ENCODE data around the gene SLAMF8. TPM values are rescaled to one million over a fixed set of nuclear protein-coding genes. Genes with fewer than 3 reads are reported as not detected.

SLAMF8 gene
- total RNA-seq, 4 donors from 2014 or later: 2.7 to 5.5 (median 3.9) TPM

DNA sequence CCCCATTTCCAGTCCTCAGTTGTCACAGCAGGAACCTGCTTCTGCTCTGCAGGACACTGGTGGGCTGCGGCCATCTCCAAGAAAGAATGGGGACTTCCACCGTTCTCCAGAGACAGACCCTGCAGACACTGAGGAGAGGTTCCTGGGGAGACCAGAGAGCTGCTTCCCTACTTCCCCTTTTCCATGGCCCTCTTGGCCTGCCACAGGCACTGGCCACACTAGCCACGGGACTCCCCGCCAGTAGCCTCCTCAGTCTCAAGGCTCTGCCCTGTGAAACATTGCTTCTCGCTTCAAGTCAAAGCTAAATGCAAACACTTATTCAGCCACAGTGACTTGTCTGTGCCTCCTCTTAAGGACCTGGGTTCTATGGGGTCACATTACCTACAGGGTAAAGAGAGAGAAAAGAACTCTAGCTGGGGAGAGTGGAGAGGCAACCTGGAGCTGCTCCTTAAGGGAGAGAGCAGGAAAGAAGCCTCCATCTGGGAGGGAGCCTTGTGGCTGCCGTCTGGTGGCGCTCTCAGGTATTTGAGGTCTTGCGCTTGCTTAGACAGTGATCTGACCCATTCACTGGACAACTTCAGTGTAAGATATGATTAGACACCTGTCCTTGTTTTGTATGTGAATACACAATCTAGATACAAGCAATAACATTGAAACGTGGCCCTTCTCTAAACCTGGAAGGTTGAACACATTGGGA lies 5.4 kb upstream of the SLAMF8 start:
- WGBS: 79% methylated on average over 9 of the region's 9 CpGs
- Histone ChIP-seq H3K27me3 (peaks cover 8% of the 10 kb centered on the region), H3K36me3 (no peaks in the 10 kb centered on the region), H3K9me3 (no peaks in the 10 kb centered on the region), H3K4me3 (no peak overlapping the region), H3K27ac (no peak overlapping the region), H3K4me1 (peaks cover 15% of the 10 kb centered on the region)
- TF ChIP-seq EP300 (IDR thresholded peaks at IDR 0.05): no peak
- TF ChIP-seq POLR2A (IDR thresholded peaks at IDR 0.05): no peak
- no peak for TF ChIP-seq POLR2AphosphoS5 (IDR thresholded peaks at IDR 0.05)
- TF ChIP-seq, protein P1, sequence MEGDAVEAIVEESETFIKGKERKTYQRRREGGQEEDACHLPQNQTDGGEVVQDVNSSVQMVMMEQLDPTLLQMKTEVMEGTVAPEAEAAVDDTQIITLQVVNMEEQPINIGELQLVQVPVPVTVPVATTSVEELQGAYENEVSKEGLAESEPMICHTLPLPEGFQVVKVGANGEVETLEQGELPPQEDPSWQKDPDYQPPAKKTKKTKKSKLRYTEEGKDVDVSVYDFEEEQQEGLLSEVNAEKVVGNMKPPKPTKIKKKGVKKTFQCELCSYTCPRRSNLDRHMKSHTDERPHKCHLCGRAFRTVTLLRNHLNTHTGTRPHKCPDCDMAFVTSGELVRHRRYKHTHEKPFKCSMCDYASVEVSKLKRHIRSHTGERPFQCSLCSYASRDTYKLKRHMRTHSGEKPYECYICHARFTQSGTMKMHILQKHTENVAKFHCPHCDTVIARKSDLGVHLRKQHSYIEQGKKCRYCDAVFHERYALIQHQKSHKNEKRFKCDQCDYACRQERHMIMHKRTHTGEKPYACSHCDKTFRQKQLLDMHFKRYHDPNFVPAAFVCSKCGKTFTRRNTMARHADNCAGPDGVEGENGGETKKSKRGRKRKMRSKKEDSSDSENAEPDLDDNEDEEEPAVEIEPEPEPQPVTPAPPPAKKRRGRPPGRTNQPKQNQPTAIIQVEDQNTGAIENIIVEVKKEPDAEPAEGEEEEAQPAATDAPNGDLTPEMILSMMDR (IDR thresholded peaks at IDR 0.05): no peak
- DNase-seq (ENCODE audit: low spot score in 2 of 2): no peak

DNA sequence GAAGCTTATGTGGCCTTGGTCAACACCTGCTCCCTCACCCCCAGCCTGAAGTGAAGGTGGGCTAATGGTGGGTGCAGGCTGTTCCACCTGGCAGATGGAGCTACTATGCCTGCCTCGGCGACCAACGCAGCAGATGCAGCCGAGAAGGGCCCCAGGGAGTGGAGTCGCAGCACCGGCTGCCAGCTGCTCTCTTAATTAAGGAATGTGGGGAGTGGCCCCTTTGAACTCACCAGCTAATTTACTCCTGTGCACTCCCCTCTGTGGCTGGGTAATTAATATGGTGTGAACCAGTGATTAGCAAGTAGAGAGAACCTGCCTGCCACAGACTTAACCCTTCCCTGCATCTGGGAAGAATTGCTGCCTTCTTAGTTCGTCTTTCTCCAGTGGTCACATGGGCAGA lies 3.3 kb upstream of the SLAMF8 start:
- Histone ChIP-seq H3K27ac (no peak overlapping the region), H3K4me1 (peaks cover 15% of the 10 kb centered on the region), H3K9me3 (no peaks in the 10 kb centered on the region), H3K27me3 (peaks cover 8% of the 10 kb centered on the region), H3K4me3 (no peak overlapping the region), H3K36me3 (no peaks in the 10 kb centered on the region)
- WGBS: 26% methylated on average over 7 of the region's 7 CpGs
- DNase-seq (ENCODE audit: low spot score in 2 of 2): no peak
- TF ChIP-seq POLR2A (IDR thresholded peaks at IDR 0.05) (no peak), EP300 (IDR thresholded peaks at IDR 0.05) (no peak), POLR2AphosphoS5 (IDR thresholded peaks at IDR 0.05) (no peak)
- TF ChIP-seq, protein P1 (IDR thresholded peaks at IDR 0.05): no peak

DNA sequence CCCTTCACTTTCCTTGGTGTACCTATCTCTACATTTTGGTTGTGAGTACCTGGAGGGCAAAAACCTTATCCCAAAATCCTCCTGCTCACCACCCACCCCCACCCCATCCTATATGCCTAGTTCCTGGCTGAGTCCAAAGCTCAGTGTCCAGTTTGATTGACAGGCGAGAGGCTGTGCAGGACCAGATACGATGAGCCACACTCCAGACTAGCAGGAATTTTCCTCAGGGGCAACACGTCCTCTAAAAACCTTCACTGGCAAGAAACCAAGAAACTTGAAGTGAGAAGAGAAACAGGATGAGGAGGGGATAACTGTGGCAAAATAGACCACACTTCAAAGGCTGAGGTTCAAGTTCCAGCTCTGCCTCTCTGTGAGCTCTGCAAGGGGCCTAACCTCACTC lies 1.1 kb upstream of the SLAMF8 start:
- Histone ChIP-seq H3K4me3 (no peak overlapping the region), H3K27ac (no peak overlapping the region), H3K36me3 (no peaks in the 10 kb centered on the region), H3K4me1 (peaks cover 23% of the 10 kb centered on the region), H3K9me3 (no peaks in the 10 kb centered on the region), H3K27me3 (peaks cover 8% of the 10 kb centered on the region)
- WGBS: 56% methylated on average over 3 of the region's 3 CpGs
- TF ChIP-seq POLR2AphosphoS5 (IDR thresholded peaks at IDR 0.05): no peak
- TF ChIP-seq, protein P1 (IDR thresholded peaks at IDR 0.05): no peak
- TF ChIP-seq EP300 (IDR thresholded peaks at IDR 0.05): no peak
- no peak for DNase-seq (ENCODE audit: low spot score in 2 of 2)

DNA sequence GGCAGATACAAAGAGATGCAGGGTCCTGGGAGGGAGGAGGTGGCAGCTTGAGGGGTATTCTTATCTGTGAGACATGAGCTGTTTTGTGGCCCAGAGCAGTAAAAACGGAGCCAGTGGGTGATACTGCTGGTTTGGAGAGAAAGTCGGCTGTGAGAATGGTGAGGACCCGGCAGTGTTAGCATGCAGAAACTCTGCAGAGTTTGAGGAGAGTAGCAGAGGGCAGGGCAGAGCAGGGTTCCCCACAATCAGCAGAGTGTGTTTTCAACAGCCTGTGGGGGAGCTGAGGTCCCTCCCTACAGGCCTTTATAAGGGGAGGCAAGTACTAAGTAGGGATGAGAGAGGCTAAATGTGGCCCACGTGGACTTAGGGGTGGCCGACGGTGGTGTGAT lies 423 bp downstream of the SLAMF8 start:
- no peak overlapping the region for H3K4me3 ChIP-seq
- no peaks in the 10 kb centered on the region for H3K36me3 ChIP-seq
- peaks cover 23% of the 10 kb centered on the region for H3K4me1 ChIP-seq
- H3K27ac ChIP-seq: no peak overlapping the region
- H3K9me3 ChIP-seq: no peaks in the 10 kb centered on the region
- H3K27me3 ChIP-seq: peaks cover 5% of the 10 kb centered on the region
- no peak for TF ChIP-seq POLR2A (IDR thresholded peaks at IDR 0.05)
- TF ChIP-seq EP300 (IDR thresholded peaks at IDR 0.05): no peak
- TF ChIP-seq, protein P1 (IDR thresholded peaks at IDR 0.05): no peak
- no peak for TF ChIP-seq POLR2AphosphoS5 (IDR thresholded peaks at IDR 0.05)
- 92% methylated on average over 6 of the region's 6 CpGs for WGBS
- no peak for DNase-seq (ENCODE audit: low spot score in 2 of 2)

- DNase-seq (ENCODE audit: low spot score in 2 of 2): no peak
- WGBS: 92% methylated on average over 3 of the region's 3 CpGs
- H3K4me1 ChIP-seq: peaks cover 23% of the 10 kb centered on the region
- H3K4me3 ChIP-seq: no peak overlapping the region
- H3K27ac ChIP-seq: no peak overlapping the region
- no peaks in the 10 kb centered on the region for H3K36me3 ChIP-seq
- TF ChIP-seq EP300 (IDR thresholded peaks at IDR 0.05) (no peak), POLR2AphosphoS5 (IDR thresholded peaks at IDR 0.05) (no peak), POLR2A (IDR thresholded peaks at IDR 0.05) (no peak)
- TF ChIP-seq, protein P1 (IDR thresholded peaks at IDR 0.05): no peak
- peaks cover 5% of the 10 kb centered on the region for H3K27me3 ChIP-seq
- H3K9me3 ChIP-seq: no peaks in the 10 kb centered on the region
Observed at GRCh38 chr1:159827549-159827948, 876 bp downstream of the SLAMF8 start.

All from suprapubic skin (tissue), 4 donors.